ENCODE results near the gene CTLA4. TPM values are rescaled to one million over a fixed set of nuclear protein-coding genes. Genes with fewer than 3 reads are reported as not detected.

CTLA4 gene
- total RNA-seq, 1 experiment from 2014 or later = not detected

- Mint-ChIP-seq H3K9me3 (ENCODE audit: low read depth, unreplicated experiment) (no peaks in the 10 kb centered on the region), H3K27ac (ENCODE audit: unreplicated experiment) (no peak overlapping the region), H3K27me3 (ENCODE audit: unreplicated experiment) (no peaks in the 10 kb centered on the region), H3K4me3 (ENCODE audit: low read depth, unreplicated experiment) (no peak overlapping the region), H3K36me3 (ENCODE audit: insufficient read depth, unreplicated experiment) (no peaks in the 10 kb centered on the region), H3K4me1 (ENCODE audit: low read depth, unreplicated experiment) (no peaks in the 10 kb centered on the region)
- intact Hi-C loops (cut with micrococcal nuclease; ENCODE audit: unreplicated experiment) = no loop called here
- BruUV-seq (replicated peaks) = no TSS peak
- TF ChIP-seq CTCF (IDR thresholded peaks at IDR 0.05; ENCODE audit: unreplicated experiment) = no peak
- DNase-seq = no peak
- CTCF ChIA-PET = no interaction called here
These were observed 22.4 kb downstream of the CTLA4 start for GRCh38 chr2:203889944-203890343.

DNA sequence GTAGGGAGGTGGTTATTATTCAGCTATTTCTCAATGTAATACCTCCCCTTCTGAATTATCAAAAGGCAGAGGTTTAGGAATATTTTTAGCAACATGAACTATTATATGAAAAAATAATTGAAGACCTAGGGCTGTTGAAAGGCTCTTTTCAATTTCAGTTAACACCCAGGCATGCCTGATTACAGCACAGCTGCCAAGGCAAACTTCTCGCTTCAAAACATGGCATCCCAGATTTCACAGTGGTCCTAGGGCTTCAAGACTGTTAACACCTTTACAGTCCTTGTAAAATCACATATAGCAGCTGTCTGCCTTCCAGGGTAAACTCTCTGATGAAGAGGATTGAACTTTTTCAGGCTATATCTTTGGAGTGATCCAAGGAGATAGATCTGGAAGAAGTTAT, 23.2 kb downstream of the CTLA4 start:
- no peak overlapping the region for H3K27ac Mint-ChIP-seq (ENCODE audit: unreplicated experiment)
- CTCF ChIA-PET = no interaction called here
- no peak for TF ChIP-seq CTCF (IDR thresholded peaks at IDR 0.05; ENCODE audit: unreplicated experiment)
- no peaks in the 10 kb centered on the region for H3K27me3 Mint-ChIP-seq (ENCODE audit: unreplicated experiment)
- intact Hi-C loops (cut with micrococcal nuclease; ENCODE audit: unreplicated experiment) = no loop called here
- no peak for DNase-seq
- H3K36me3 Mint-ChIP-seq (ENCODE audit: insufficient read depth, unreplicated experiment) = no peaks in the 10 kb centered on the region
- H3K4me1 Mint-ChIP-seq (ENCODE audit: low read depth, unreplicated experiment) = no peaks in the 10 kb centered on the region
- H3K4me3 Mint-ChIP-seq (ENCODE audit: low read depth, unreplicated experiment) = no peak overlapping the region
- BruUV-seq (replicated peaks) = no TSS peak
- no peaks in the 10 kb centered on the region for H3K9me3 Mint-ChIP-seq (ENCODE audit: low read depth, unreplicated experiment)

GRCh38 chr2:203891474-203891873, 23.9 kb downstream of the CTLA4 start:
- intact Hi-C loops (cut with micrococcal nuclease; ENCODE audit: unreplicated experiment) = no loop called here
- H3K36me3 Mint-ChIP-seq (ENCODE audit: insufficient read depth, unreplicated experiment) = no peaks in the 10 kb centered on the region
- no TSS peak for BruUV-seq (replicated peaks)
- H3K9me3 Mint-ChIP-seq (ENCODE audit: low read depth, unreplicated experiment) = no peaks in the 10 kb centered on the region
- H3K4me1 Mint-ChIP-seq (ENCODE audit: low read depth, unreplicated experiment) = no peaks in the 10 kb centered on the region
- no peak overlapping the region for H3K4me3 Mint-ChIP-seq (ENCODE audit: low read depth, unreplicated experiment)
- CTCF ChIA-PET = no interaction called here
- no peak for TF ChIP-seq CTCF (IDR thresholded peaks at IDR 0.05; ENCODE audit: unreplicated experiment)
- DNase-seq = no peak
- no peaks in the 10 kb centered on the region for H3K27me3 Mint-ChIP-seq (ENCODE audit: unreplicated experiment)
- no peak overlapping the region for H3K27ac Mint-ChIP-seq (ENCODE audit: unreplicated experiment)

DNA sequence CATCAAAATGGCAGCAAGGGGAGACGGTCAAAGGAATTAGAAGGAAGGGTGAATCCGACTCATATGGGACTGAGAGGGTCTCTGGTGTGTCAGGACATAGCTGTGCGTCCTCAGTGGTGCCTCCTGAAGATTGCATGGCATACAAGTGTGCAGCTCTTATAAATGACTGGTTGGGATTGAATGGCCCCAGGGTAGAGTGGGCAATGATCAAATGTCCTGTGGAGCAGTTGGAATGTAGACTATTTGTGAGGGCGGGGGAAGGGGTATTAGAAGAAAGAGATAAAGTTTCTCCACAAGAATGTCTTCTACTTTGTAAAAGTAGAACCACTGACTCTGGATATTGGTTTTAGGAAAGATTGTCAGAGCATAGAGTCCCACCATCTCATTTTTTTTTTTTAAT, 24.6 kb downstream of the CTLA4 start:
- no peak for TF ChIP-seq CTCF (IDR thresholded peaks at IDR 0.05; ENCODE audit: unreplicated experiment)
- Mint-ChIP-seq H3K36me3 (ENCODE audit: insufficient read depth, unreplicated experiment) (no peaks in the 10 kb centered on the region), H3K9me3 (ENCODE audit: low read depth, unreplicated experiment) (no peaks in the 10 kb centered on the region), H3K4me3 (ENCODE audit: low read depth, unreplicated experiment) (no peak overlapping the region), H3K4me1 (ENCODE audit: low read depth, unreplicated experiment) (no peaks in the 10 kb centered on the region), H3K27ac (ENCODE audit: unreplicated experiment) (no peak overlapping the region), H3K27me3 (ENCODE audit: unreplicated experiment) (no peaks in the 10 kb centered on the region)
- CTCF ChIA-PET = no interaction called here
- no TSS peak for BruUV-seq (replicated peaks)
- DNase-seq = no peak
- intact Hi-C loops (cut with micrococcal nuclease; ENCODE audit: unreplicated experiment) = no loop called here

- TF ChIP-seq CTCF (IDR thresholded peaks at IDR 0.05; ENCODE audit: unreplicated experiment) = no peak
- CTCF ChIA-PET = no interaction called here
- H3K27ac Mint-ChIP-seq (ENCODE audit: unreplicated experiment) = no peak overlapping the region
- H3K27me3 Mint-ChIP-seq (ENCODE audit: unreplicated experiment) = no peaks in the 10 kb centered on the region
- DNase-seq = no peak
- H3K4me3 Mint-ChIP-seq (ENCODE audit: low read depth, unreplicated experiment) = no peak overlapping the region
- BruUV-seq (replicated peaks) = no TSS peak
- intact Hi-C loops (cut with micrococcal nuclease; ENCODE audit: unreplicated experiment) = no loop called here
- H3K9me3 Mint-ChIP-seq (ENCODE audit: low read depth, unreplicated experiment) = no peaks in the 10 kb centered on the region
- no peaks in the 10 kb centered on the region for H3K4me1 Mint-ChIP-seq (ENCODE audit: low read depth, unreplicated experiment)
- no peaks in the 10 kb centered on the region for H3K36me3 Mint-ChIP-seq (ENCODE audit: insufficient read depth, unreplicated experiment)
These were observed 25.8 kb downstream of the CTLA4 start for GRCh38 chr2:203893401-203893800.

Data from Calu3 (cell line).